Adrenal gland (tissue), 12 donors: Measurements from ENCODE around the gene PDIA2. TPM values are rescaled to one million over a fixed set of nuclear protein-coding genes. Genes with fewer than 3 reads are reported as not detected.

Experiments
- DNase-seq, 7 donors: peaks; one replicate each; pipeline ENCODE4 v3.0.0-alpha.2; 2019 to 2020
- H3K27ac ChIP-seq, 5 donors: fragments of 200-600 bp; sonication (generic) in 4 of 5; 1 replicate in 3 of 5; 2 replicates in 2 of 5; pipeline versions ENCODE4 v1.5.1 to v1.8.0; 2016 to 2020; ENCODE audit warnings: mild to moderate bottlenecking in 1 of 5
- H3K27me3 ChIP-seq: fragments of 200-600 bp; 2 replicates; pipeline ENCODE4 v1.8.0; 2021
- H3K36me3 ChIP-seq, 2 donors: fragments of 200-600 bp; replicated peaks in 1 of 2; 1 replicate in 1 of 2; 2 replicates in 1 of 2; pipeline versions ENCODE4 v1.5.1 to v1.8.0; 2018 to 2022
- H3K4me1 ChIP-seq, 2 donors: fragments of 200-600 bp; replicated peaks in 1 of 2; 1 replicate in 1 of 2; 2 replicates in 1 of 2; pipeline versions ENCODE4 v1.5.1 to v1.8.0; 2018 to 2021
- H3K4me3 ChIP-seq, 4 donors: fragments of 200-600 bp; sonication (generic) in 3 of 4; one replicate each; pipeline ENCODE4 v1.5.1; 2016 to 2018
- H3K9me3 ChIP-seq, 3 donors: fragments of 200-600 bp; sonication (generic) in 1 of 3; replicated peaks in 1 of 3; 1 replicate in 2 of 3; 2 replicates in 1 of 3; pipeline versions ENCODE4 v1.5.1 to v1.8.0; 2016 to 2021
- CTCF ChIP-seq, 6 experiments: fragments of 450-650 bp in 4 of 6; fragments of 200-600 bp in 2 of 6; sonication (generic) in 1 of 6; IDR thresholded peaks; 1 replicate in 5 of 6; 2 replicates in 1 of 6; pipeline versions ENCODE4 v1.5.1 to v1.8.0; 2016 to 2021; ENCODE audit warnings: antibody characterized with exemption in 6 of 6, mild to moderate bottlenecking in 2 of 6, moderate library complexity in 1 of 6
- POLR2A ChIP-seq, 2 donors: fragments of 450-650 bp; IDR thresholded peaks; one replicate each; pipeline ENCODE4 v1.6.1; 2017; ENCODE audit warnings: antibody characterized with exemption in 2 of 2, mild to moderate bottlenecking in 2 of 2, moderate library complexity in 1 of 2
- WGBS, 4 donors: extraction: QIAGEN DNeasy Blood & Tissue Kit in 2 of 4; methylation state at CpG; one replicate each; pipeline versions ENCODE4 v1.1.5 to v1.1.7; 2013 to 2017; 5-methylcytosine and 5-hydroxymethylcytosine counted together
- intact Hi-C, 2 donors: fragments of 100-400 bp; cut with DNase I; formaldehyde crosslinking; loops; one replicate each; pipeline versions ENCODE4 v1.14.1 to v1.15.0; 2022 to 2023
- polyA plus RNA-seq, 3 donors: library from polyadenylated mRNA; stranded (reverse); fragments of 200-250 nt in 2 of 3; fragments of 350-450 nt in 1 of 3; fragmentation: Illumina TruSeq in 1 of 3; extraction: RNeasy Lipid Tissue Mini Kit (QIAGEN cat#74804) in 1 of 3; gene quantifications; one replicate each; pipeline ENCODE4 v1.2.3, GENCODE V29; 2013 to 2014
- total RNA-seq, 9 donors: library from RNA; depleted of rRNA in 4 of 9; stranded (reverse); fragments of >200 nt in 4 of 9; fragments of 120-200 nt in 1 of 9; fragmentation: NEBNext Ultra II Directional in 1 of 9; extraction: Animal tissue kit (Norgen Biotek cat#: 25700) in 1 of 9; gene quantifications; one replicate each; pipeline versions ENCODE4 v1.1.0 to v1.2.4, GENCODE V29; 2013 to 2023
- donor health status: healthy with polysubstance abuse.
- donor health status: Bipolar disorder and iron deficiency.
- donor health status: DM: yes; HTN: yes; CAD: no.
- donor health status: DM: no; HTN: no; CAD: no.
- donor health status: DM: no; HTN: no; CAD: no.
- donor health status: DM: yes; HTN: yes; CAD: no.

PDIA2 gene
- total and polyA plus RNA-seq, 12 donors = 0.28 to 9.7 (median 0.86) TPM; not detected in 4

GRCh38 chr16:303760-304505 lies 21.0 kb downstream of the PDIA2 start:
- Histone ChIP-seq H3K9me3 (no peaks in the 10 kb centered on the region), H3K27me3 (no peaks in the 10 kb centered on the region), H3K27ac (no peak overlapping the region), H3K4me3 (no peak overlapping the region), H3K36me3 (peaks cover 0 to 5% of the 10 kb centered on the region in 2 donors), H3K4me1 (peaks cover 0 to 8% of the 10 kb centered on the region in 2 donors)
- 89 to 96% (median 94%) methylated on average over 34 to 43 of the region's 43 CpGs for WGBS, 4 donors
- TF ChIP-seq CTCF (IDR thresholded peaks at IDR 0.05) (no peak), POLR2A (IDR thresholded peaks at IDR 0.05) (no peak)
- intact Hi-C loops = loop anchor here in 1 of 2 donors (10.0 kb wide), 1 partner anchor 191 kb away; no protein-coding TSS in a partner anchor
- DNase-seq = peak in 1 of 7 donors; percentile 16

- WGBS, 4 donors = 60 to 78% (median 73%) methylated on average over 16 to 19 of the region's 19 CpGs
These were observed 23.1 kb downstream of the PDIA2 start for GRCh38 chr16:305916-306626.

DNA sequence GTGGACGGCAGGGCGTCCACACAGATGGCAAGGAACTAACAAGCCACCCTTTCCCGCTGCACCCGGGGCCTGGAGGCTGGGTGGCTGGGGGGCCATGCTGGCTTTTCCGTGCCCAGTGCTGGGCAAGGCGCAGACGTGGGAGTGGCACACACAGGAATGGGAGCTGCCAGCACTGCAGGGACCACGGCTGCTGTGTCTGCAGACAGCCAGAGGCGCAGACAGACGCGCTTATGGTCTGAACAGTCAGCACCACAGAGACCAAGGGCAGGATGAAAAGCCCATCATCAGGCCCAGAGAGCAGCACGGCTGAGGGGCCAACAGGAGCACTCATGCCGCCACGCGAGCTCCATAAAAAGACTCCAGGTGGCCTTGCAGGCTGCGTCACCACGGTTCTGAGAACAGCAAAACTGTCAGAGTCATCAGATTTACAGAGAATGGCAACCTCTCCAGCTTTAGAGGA lies 24.0 kb downstream of the PDIA2 start:
- 73 to 88% (median 78%) methylated on average over 11 to 17 of the region's 17 CpGs for WGBS, 4 donors
- H3K36me3 ChIP-seq = peaks cover 0 to 8% of the 10 kb centered on the region in 2 donors
- TF ChIP-seq POLR2A (IDR thresholded peaks at IDR 0.05) (no peak), CTCF (IDR thresholded peaks at IDR 0.05) (no peak)
- peaks cover 0 to 8% of the 10 kb centered on the region in 2 donors for H3K4me1 ChIP-seq
- H3K27me3 ChIP-seq = no peaks in the 10 kb centered on the region
- DNase-seq = peak; percentile 33 to 74 (median 48)
- intact Hi-C loops = loop anchor here in 1 of 2 donors (10.0 kb wide), 1 partner anchor 188 kb away; no protein-coding TSS in a partner anchor
- no peaks in the 10 kb centered on the region for H3K9me3 ChIP-seq
- H3K4me3 ChIP-seq = no peak overlapping the region
- peak overlapping the region in 2 of 5 donors; percentile 65 to 74 for H3K27ac ChIP-seq

More at GRCh38 chr16:305916-306626, 23.1 kb downstream of the PDIA2 start:
- H3K36me3 ChIP-seq = peaks cover 0 to 5% of the 10 kb centered on the region in 2 donors
- peak overlapping the region in 2 of 5 donors; percentile 65 to 74 for H3K27ac ChIP-seq
- no peaks in the 10 kb centered on the region for H3K9me3 ChIP-seq
- intact Hi-C loops = loop anchor here in 1 of 2 donors (10.0 kb wide), 1 partner anchor 189 kb away; no protein-coding TSS in a partner anchor
- DNase-seq = peak in 5 of 7 donors; percentile 34 to 67 (median 50)
- peaks cover 0 to 8% of the 10 kb centered on the region in 2 donors for H3K4me1 ChIP-seq
- no peak overlapping the region for H3K4me3 ChIP-seq
- no peak for TF ChIP-seq CTCF (IDR thresholded peaks at IDR 0.05)
- no peak for TF ChIP-seq POLR2A (IDR thresholded peaks at IDR 0.05)
- H3K27me3 ChIP-seq = no peaks in the 10 kb centered on the region
